HT-29 (cell line): ENCODE data around the gene ZNF829. TPM values are rescaled to one million over a fixed set of nuclear protein-coding genes. Genes with fewer than 3 reads are reported as not detected.

Source experiments
- small RNA-seq: library from RNA; depleted of rRNA; stranded (forward); fragments of <200 nt; gene quantifications from one replicate; pipeline ENCODE3, GENCODE V24; 2014
- total RNA-seq: library from RNA; depleted of rRNA; stranded (reverse); fragments of >200 nt; shearing (Covaris generic); gene quantifications from 2 replicates; pipeline ENCODE4 v1.2.3, GENCODE V29; 2014; rRNA removed

ZNF829 gene
- total RNA-seq, 1 experiment from 2014 or later: not detected

Small RNA genes within 50 kb of the gene (small RNA-seq; reads per million reads assigned to genes)
- not detected for gene RF00019

Other genes with a start within 250 kb of the ZNF829 start
- gene ZNF461, start 249.5 kb downstream of the ZNF829 start, total RNA-seq: not detected in 2 replicates
- 0.41 and 0.86 TPM in 2 replicates for gene ZNF567, start 228.7 kb downstream of the ZNF829 start, total RNA-seq
- gene ZNF850, start 143.5 kb downstream of the ZNF829 start, total RNA-seq: 0.34 and 0.69 TPM in 2 replicates
- gene ZNF790, start 77.9 kb downstream of the ZNF829 start, total RNA-seq: 0.37 TPM in 1 of 2 replicates, not detected in the other
- gene ZNF345, start 65.4 kb downstream of the ZNF829 start, total RNA-seq: not detected in 2 replicates
- not detected in 2 replicates for gene ZNF568, start within 50 bp of the ZNF829 start, total RNA-seq
- gene ZNF420, start 162.1 kb upstream of the ZNF829 start, total RNA-seq: 0.18 TPM in 1 of 2 replicates, not detected in the other